ENCODE results near the gene FIGN.
A peak's percentile ranks its signal among the peaks of the same experiment; 100 is the strongest.

Gene FIGN

DNA sequence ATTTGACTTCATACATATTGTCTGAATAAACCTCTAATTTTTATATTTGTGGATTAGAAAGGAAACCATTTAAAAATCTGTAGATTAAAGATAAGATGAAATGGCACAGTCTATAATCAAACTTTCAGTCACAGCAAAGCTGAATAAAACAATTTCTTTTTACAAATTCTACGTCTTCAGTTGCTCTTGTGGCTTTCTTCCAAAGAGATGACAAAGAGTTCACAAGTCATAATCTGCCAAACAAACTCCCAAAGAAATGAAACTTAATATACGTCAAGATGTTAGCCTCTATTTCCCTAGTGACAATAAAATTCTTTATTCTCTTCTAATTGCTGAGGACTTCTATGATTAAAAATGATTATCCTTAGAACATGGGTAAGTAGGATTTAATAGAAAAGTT, 66.3 kb downstream of the FIGN start:
- no peak for TF ChIP-seq CTCF (IDR thresholded peaks at IDR 0.05)
- no peak for DNase-seq (ENCODE audit: low spot score)

GRCh38 chr2:163667064-163667887, 68.5 kb downstream of the FIGN start:
- Histone ChIP-seq H3K27ac (no peak overlapping the region), H3K4me3 (no peak overlapping the region)
- no peak for TF ChIP-seq CTCF (IDR thresholded peaks at IDR 0.05)
- no peak for DNase-seq (ENCODE audit: low spot score)

More for the DNA sequence above, 66.3 kb downstream of the FIGN start:
- H3K4me3 ChIP-seq: no peak overlapping the region
- H3K27ac ChIP-seq: no peak overlapping the region

GRCh38 chr2:163665817-163666216, 70.0 kb downstream of the FIGN start:
- DNase-seq (ENCODE audit: low spot score): no peak
- TF ChIP-seq CTCF (IDR thresholded peaks at IDR 0.05): no peak
- H3K27ac ChIP-seq: no peak overlapping the region
- H3K4me3 ChIP-seq: no peak overlapping the region

DNA sequence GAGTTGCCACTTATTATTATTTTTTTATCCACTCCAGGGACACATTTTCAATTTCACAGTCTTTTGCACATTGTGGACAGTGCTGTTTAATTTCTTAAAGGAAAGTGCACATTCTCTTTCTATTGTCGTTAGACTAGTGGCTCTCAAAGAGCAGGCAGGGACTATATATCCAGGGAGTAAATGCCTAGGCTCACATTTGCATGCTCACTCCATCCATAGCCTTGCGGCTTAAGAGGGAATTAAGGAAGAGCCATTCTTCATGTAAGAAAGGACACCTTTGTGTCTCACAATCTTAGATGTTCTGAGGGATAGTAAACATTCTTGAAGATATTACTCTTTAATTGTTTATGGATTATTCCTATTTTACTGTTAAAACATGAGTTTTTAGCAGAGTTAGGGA, 70.8 kb downstream of the FIGN start:
- Histone ChIP-seq H3K4me3 (no peak overlapping the region), H3K27ac (no peak overlapping the region)
- no peak for DNase-seq (ENCODE audit: low spot score)
- TF ChIP-seq CTCF (IDR thresholded peaks at IDR 0.05): no peak

DNA sequence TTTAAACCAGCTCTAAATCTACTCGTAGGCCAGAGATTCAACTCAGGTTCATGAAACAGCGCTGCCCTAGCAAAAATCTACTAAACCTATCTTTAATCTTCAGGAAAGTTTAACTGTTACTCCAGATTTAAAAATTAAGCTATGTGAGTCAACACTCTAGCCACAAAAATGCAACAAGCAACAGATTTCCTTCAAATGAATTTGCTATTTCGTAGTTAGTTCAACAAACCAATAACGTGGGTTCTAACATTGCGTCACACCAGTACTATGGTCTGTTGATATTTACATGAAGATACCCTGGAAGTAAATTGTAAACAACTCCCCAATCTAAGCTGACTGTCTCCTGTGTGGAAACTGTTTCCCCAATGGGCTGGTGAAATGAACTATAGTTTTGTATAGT, 71.2 kb downstream of the FIGN start:
- no peak overlapping the region for H3K27ac ChIP-seq
- no peak for TF ChIP-seq CTCF (IDR thresholded peaks at IDR 0.05)
- no peak for DNase-seq (ENCODE audit: low spot score)
- no peak overlapping the region for H3K4me3 ChIP-seq

DNA sequence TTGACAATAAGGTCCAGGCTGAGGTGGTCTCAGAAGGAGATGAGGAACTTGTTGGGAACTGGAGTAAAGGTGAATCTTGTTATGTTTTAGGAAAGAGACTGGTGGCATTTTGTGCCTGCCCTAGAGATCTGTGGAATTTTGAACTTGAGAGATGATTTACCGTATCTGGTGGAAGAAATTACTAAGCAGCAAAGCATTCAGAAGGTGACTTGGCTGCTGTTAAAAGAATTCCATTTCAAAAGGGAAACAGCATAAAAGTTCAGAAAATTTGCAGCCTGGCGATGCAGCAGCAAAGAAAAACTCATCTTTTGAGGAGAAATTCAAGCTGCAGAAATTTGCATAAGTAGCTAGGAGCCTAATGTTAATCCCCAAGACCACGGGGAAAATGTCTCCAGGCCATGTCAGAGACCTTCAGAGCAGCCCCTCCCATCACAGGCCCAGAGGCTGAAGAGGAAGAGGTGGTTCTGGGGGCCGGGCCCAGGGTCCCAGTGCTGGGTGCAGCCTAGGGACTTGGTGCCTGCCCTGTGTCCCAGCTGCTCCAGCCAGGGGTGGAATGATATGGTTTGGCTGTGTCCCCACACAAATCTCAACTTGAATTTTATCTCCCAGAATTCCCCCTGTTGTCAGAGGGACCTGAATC, 73.5 kb downstream of the FIGN start:
- DNase-seq (ENCODE audit: low spot score): no peak
- no peak for TF ChIP-seq CTCF (IDR thresholded peaks at IDR 0.05)
- peak overlapping the region in 1 of 2 donors; percentile 45 for H3K27ac ChIP-seq
- no peak overlapping the region for H3K4me3 ChIP-seq

DNA sequence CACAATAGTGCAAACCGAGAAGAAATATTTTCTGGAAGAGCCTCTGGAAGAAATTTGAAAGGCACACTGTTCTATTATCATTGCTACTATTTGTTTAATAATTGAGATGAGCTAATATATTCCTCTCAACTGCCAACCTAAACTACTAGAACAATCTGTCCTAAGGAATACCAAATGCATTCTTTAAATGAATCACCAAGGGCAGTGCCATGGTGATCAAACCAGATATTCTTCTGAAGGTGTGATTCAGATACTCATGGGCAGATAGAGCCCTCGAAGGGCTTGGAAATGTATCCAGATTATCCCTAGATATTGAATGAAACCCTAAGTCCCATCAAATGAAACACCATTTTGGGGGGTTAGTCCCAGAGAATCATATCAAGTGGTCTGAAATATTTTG, 76.6 kb downstream of the FIGN start:
- DNase-seq (ENCODE audit: low spot score): no peak
- no peak overlapping the region for H3K27ac ChIP-seq
- TF ChIP-seq CTCF (IDR thresholded peaks at IDR 0.05): no peak

More for the DNA sequence above, 76.6 kb downstream of the FIGN start:
- no peak overlapping the region for H3K4me3 ChIP-seq
